DMS 273 (cell line): Measurements from ENCODE around the gene GATA6.
"Not testable (repeated sequence)": the region's sequence is repeated elsewhere in the genome, so short reads cannot be mapped to it uniquely, and the experiment has no call there.

Experiments
- DNase-seq: peaks from one replicate; lab custom pipeline; 2025; ENCODE audit not compliant: unreplicated experiment; lab: John Stamatoyannopoulos, UW

Gene GATA6

GRCh38 chr18:22203536-22204213 is 34.3 kb downstream of the GATA6 start:
- no peak for DNase-seq

- DNase-seq, result no peak
These were observed 34.8 kb downstream of the GATA6 start for GRCh38 chr18:22204214-22204536.

GRCh38 chr18:22204996-22205395 is 35.6 kb downstream of the GATA6 start:
- no peak for DNase-seq

- DNase-seq, result no peak
These were observed 37.8 kb downstream of the GATA6 start for GRCh38 chr18:22207021-22207758.

- no peak for DNase-seq
These were observed 40.9 kb downstream of the GATA6 start for GRCh38 chr18:22210311-22210754.

GRCh38 chr18:22211657-22212056 is 42.3 kb downstream of the GATA6 start:
- DNase-seq, result no peak

- DNase-seq, result no peak
These were observed 44.1 kb downstream of the GATA6 start for GRCh38 chr18:22213333-22213973.

GRCh38 chr18:22214731-22215528 is 45.5 kb downstream of the GATA6 start:
- DNase-seq, result no peak

GRCh38 chr18:22218835-22219234 is 49.4 kb downstream of the GATA6 start:
- DNase-seq, result no peak

- peak; percentile 10 for DNase-seq
These were observed 50.4 kb downstream of the GATA6 start for GRCh38 chr18:22219568-22220355.

GRCh38 chr18:22220585-22220984 is 51.2 kb downstream of the GATA6 start:
- DNase-seq, result not testable (repeated sequence)

GRCh38 chr18:22221350-22221749 is 52.0 kb downstream of the GATA6 start:
- DNase-seq, result no peak

- DNase-seq, result peak; percentile 18
These were observed 54.0 kb downstream of the GATA6 start for GRCh38 chr18:22223254-22223964.

- DNase-seq, result no peak
These were observed 54.6 kb downstream of the GATA6 start for GRCh38 chr18:22223965-22224322.

GRCh38 chr18:22224339-22224738 is 55.0 kb downstream of the GATA6 start:
- DNase-seq, result no peak

- DNase-seq, result no peak
These were observed 57.4 kb downstream of the GATA6 start for GRCh38 chr18:22226801-22227200.

- DNase-seq, result no peak
These were observed 59.6 kb downstream of the GATA6 start for GRCh38 chr18:22228976-22229375.

- no peak for DNase-seq
These were observed 60.2 kb downstream of the GATA6 start for GRCh38 chr18:22229456-22230124.

GRCh38 chr18:22230471-22230945 is 61.1 kb downstream of the GATA6 start:
- no peak for DNase-seq
